Transverse colon (tissue), 4 donors: ENCODE measurements around the gene WDR41. TPM values are rescaled to one million over a fixed set of nuclear protein-coding genes. Genes with fewer than 3 reads are reported as not detected.

Experiments used
- DNase-seq: peaks from one replicate; pipeline ENCODE4 v3.0.0-alpha.2; 2019
- H3K27ac ChIP-seq, 4 donors: fragments of 200-600 bp; sonication (generic); 2 replicates each; pipeline ENCODE4 v1.5.1; 2016 to 2018; ENCODE audit warnings: inconsistent platforms in 4 of 4
- H3K27me3 ChIP-seq: fragments of 200-600 bp; sonication (generic); 2 replicates; pipeline ENCODE4 v1.5.1; 2017; ENCODE audit warnings: inconsistent platforms
- H3K36me3 ChIP-seq, 4 donors: fragments of 200-600 bp; sonication (generic); 2 replicates each; pipeline ENCODE4 v1.5.1; 2017 to 2019; ENCODE audit warnings: inconsistent platforms in 4 of 4
- H3K4me1 ChIP-seq, 4 donors: fragments of 200-600 bp; sonication (generic); 2 replicates each; pipeline ENCODE4 v1.5.1; 2017 to 2020; ENCODE audit warnings: inconsistent platforms in 4 of 4
- H3K4me3 ChIP-seq, 4 donors: fragments of 200-600 bp; sonication (generic); 1 replicate in 1 of 4; 2 replicates in 3 of 4; pipeline versions ENCODE4 v1.5.1 to v1.6.1; 2017 to 2019; ENCODE audit warnings: inconsistent platforms in 4 of 4
- H3K9me3 ChIP-seq, 2 donors: fragments of 200-600 bp; sonication (generic); 2 replicates each; pipeline ENCODE4 v1.5.1; 2017 to 2019; ENCODE audit warnings: inconsistent platforms in 2 of 2
- CTCF ChIP-seq, 5 experiments: fragments of 200-600 bp in 3 of 5; fragments of 450-650 bp in 2 of 5; sonication (generic) in 3 of 5; IDR thresholded peaks; 1 replicate in 2 of 5; 2 replicates in 3 of 5; pipeline ENCODE4 v1.5.1; 2016 to 2017; ENCODE audit warnings: antibody characterized with exemption in 5 of 5, inconsistent platforms in 3 of 5, mild to moderate bottlenecking in 2 of 5, moderate library complexity in 1 of 5
- EP300 ChIP-seq: sonication (generic); formaldehyde crosslinking; IDR thresholded peaks from one replicate; pipeline ENCODE4 v1.6.1; 2017; ENCODE audit warnings: antibody characterized with exemption, low read depth
- POLR2A ChIP-seq: fragments of 450-650 bp; IDR thresholded peaks from one replicate; pipeline ENCODE4 v1.6.1; 2016; ENCODE audit warnings: antibody characterized with exemption, mild to moderate bottlenecking, moderate library complexity
- POLR2AphosphoS5 ChIP-seq, 3 donors: sonication (generic); formaldehyde crosslinking; IDR thresholded peaks; one replicate each; pipeline ENCODE4 v1.6.1; 2016; ENCODE audit warnings: antibody characterized with exemption in 3 of 3
- WGBS, 2 donors: methylation state at CpG; one replicate each; pipeline ENCODE4 v1.1.5; 2018; ENCODE audit warnings: low coverage in 1 of 2; 5-methylcytosine and 5-hydroxymethylcytosine counted together
- in situ Hi-C, 4 donors: fragments of 200-750 bp; cut with MboI; loops; one replicate each; pipeline versions ENCODE4 v1.15.0 to v1.15.1; 2017; ENCODE audit warnings: low sequenced_read_pairs in 3 of 4, low pct_ligation_motif_present in 1 of 4, low pct_unique_long_range_greater_than_20kb in 1 of 4
- intact Hi-C: fragments of 100-400 bp; cut with DNase I; formaldehyde crosslinking; loops from one replicate; pipeline ENCODE4 v1.15.1; 2023; ENCODE audit warnings: low total_unique reads
- total RNA-seq, 4 donors: library from RNA; depleted of rRNA; stranded (reverse); fragments of >200 nt; gene quantifications; one replicate each; pipeline ENCODE4 v1.1.0, GENCODE V29; 2016

The WDR41 gene
- total RNA-seq, 4 donors from 2014 or later = 1.1 to 33.7 (median 21.2) TPM

- 69 to 77% methylated on average over 3 to 10 of the region's 10 CpGs for WGBS, 2 donors
- intact Hi-C loops = no loop called here
Observed at GRCh38 chr5:77409870-77410621, 82.1 kb downstream of the WDR41 start.

GRCh38 chr5:77407152-77407551 lies 85.0 kb downstream of the WDR41 start:
- Histone ChIP-seq H3K36me3 (no peaks in the 10 kb centered on the region), H3K4me3 (no peak overlapping the region), H3K27ac (no peak overlapping the region), H3K9me3 (no peaks in the 10 kb centered on the region), H3K27me3 (no peaks in the 10 kb centered on the region), H3K4me1 (no peaks in the 10 kb centered on the region)
- intact Hi-C loops = no loop called here
- TF ChIP-seq EP300 (no peak), POLR2AphosphoS5 (IDR thresholded peaks at IDR 0.05) (no peak), CTCF (IDR thresholded peaks at IDR 0.05) (no peak), POLR2A (no peak)
- in situ Hi-C loops = no loop called here
- DNase-seq = no peak
- WGBS, 2 donors = 90 to 92% methylated on average over 2 to 10 of the region's 10 CpGs

More at GRCh38 chr5:77409870-77410621, 82.1 kb downstream of the WDR41 start:
- Histone ChIP-seq H3K4me1 (no peaks in the 10 kb centered on the region), H3K27ac (no peak overlapping the region), H3K36me3 (no peaks in the 10 kb centered on the region), H3K27me3 (no peaks in the 10 kb centered on the region), H3K4me3 (no peak overlapping the region), H3K9me3 (no peaks in the 10 kb centered on the region)
- no peak for DNase-seq
- TF ChIP-seq POLR2A (no peak), EP300 (no peak), POLR2AphosphoS5 (IDR thresholded peaks at IDR 0.05) (no peak), CTCF (IDR thresholded peaks at IDR 0.05) (no peak)
- in situ Hi-C loops = no loop called here

GRCh38 chr5:77402796-77403195 lies 89.3 kb downstream of the WDR41 start:
- DNase-seq = no peak
- intact Hi-C loops (loop anchor here (5.0 kb wide), 1 partner anchor 1770 kb away; no protein-coding TSS in a partner anchor), in situ Hi-C loops (no loop called here)
- 82 to 95% methylated on average over 5 to 6 of the region's 6 CpGs for WGBS, 2 donors
- H3K27ac ChIP-seq = no peak overlapping the region
- H3K4me1 ChIP-seq = no peaks in the 10 kb centered on the region
- H3K27me3 ChIP-seq = no peaks in the 10 kb centered on the region
- no peaks in the 10 kb centered on the region for H3K9me3 ChIP-seq
- TF ChIP-seq POLR2AphosphoS5 (IDR thresholded peaks at IDR 0.05) (no peak), POLR2A (no peak), CTCF (IDR thresholded peaks at IDR 0.05) (no peak), EP300 (no peak)
- H3K36me3 ChIP-seq = no peaks in the 10 kb centered on the region
- H3K4me3 ChIP-seq = no peak overlapping the region

- intact Hi-C loops = loop anchor here (5.0 kb wide), 1 partner anchor 1772 kb away; no protein-coding TSS in a partner anchor
- H3K4me3 ChIP-seq = no peak overlapping the region
Observed at GRCh38 chr5:77400645-77401044, 91.5 kb downstream of the WDR41 start.

More at GRCh38 chr5:77400645-77401044, 91.5 kb downstream of the WDR41 start:
- H3K36me3 ChIP-seq = no peaks in the 10 kb centered on the region
- no peaks in the 10 kb centered on the region for H3K27me3 ChIP-seq
- TF ChIP-seq EP300 (no peak), POLR2A (no peak), POLR2AphosphoS5 (IDR thresholded peaks at IDR 0.05) (no peak), CTCF (IDR thresholded peaks at IDR 0.05) (no peak)
- H3K27ac ChIP-seq = no peak overlapping the region
- H3K4me1 ChIP-seq = no peaks in the 10 kb centered on the region
- in situ Hi-C loops = no loop called here
- 83% methylated on average over 1 of the region's 1 CpG; no CpG with 5 or more reads in 1 of the 2 donors for WGBS, 2 donors
- no peaks in the 10 kb centered on the region for H3K9me3 ChIP-seq
- DNase-seq = no peak
